ENCODE results near the gene FERMT3.

FERMT3 gene

DNA sequence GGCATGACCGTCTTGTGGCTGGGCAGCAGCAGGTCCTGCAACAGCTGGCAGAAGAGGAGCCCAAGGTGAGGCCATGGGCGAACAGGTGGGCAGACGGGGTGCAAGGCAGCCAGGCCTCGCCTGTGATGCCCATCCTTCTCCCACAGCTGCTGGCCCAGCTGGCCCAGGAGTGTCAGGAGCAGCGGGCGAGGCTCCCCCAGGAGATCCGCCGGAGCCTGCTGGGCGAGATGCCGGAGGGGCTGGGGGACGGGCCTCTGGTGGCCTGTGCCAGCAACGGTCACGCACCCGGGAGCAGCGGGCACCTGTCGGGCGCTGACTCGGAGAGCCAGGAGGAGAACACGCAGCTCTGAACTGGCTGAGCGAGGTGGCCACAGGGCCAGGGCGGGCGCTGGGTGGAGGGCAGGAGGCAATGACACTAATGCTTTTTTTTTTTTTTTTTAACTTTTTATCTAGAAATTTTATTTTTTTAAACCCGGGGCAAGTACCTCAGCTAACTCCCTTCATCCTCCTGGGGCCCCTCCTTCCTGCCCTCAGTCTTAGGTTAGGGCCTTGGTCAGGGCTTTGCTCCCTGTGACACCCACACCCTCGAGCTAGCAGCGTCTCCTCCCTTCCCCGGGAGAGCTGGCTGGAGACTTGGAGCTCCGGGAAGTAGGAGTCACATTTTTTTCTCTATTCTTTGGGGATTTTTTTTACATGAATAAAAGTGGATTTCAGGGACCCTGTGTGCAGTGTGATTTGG is 60.9 kb downstream of the FERMT3 start:
- DNase-seq: no peak

DNA sequence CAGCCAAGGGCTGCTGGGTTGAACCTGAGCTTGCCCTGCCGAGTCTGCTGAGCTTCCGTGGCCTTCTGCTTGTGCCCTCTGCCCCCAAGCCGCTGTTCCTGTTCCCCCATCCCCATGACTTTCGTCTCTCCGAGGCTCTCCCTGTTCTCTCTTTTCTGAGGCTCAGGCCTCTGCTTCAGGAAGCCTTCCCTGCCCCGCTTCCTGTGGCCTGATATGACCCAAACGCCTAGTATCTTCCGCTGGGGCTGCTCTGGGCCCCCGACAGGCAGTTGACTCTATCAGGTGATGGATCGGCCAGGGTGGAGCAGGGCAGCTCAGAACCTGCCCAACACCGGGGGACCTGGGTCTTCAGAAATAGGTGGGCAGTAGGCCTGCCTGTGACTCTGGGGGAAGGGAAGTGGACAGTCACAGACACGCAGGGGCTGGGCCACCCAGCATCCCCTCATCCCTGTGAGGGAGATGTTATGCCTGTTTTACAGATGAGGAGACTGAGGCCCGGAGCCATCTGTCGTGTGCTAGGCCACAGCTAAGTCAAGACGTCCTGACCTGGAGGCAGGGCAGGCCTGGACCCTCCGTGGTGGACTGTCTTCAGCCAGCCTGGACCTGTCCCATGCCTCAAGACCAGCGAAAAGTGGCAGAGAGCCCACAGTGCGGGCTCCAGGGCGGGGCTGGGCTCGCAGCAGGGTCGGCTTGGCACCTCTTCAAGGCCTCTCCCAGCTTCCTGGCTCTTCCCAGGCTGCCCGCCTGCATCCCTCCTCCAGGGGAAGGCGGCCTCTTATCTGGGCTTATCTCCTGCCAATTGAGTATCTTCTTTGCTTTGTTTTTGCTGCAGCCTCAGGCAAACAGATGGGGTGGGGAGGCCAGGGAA is 61.7 kb downstream of the FERMT3 start:
- DNase-seq: peak; percentile 53

DNA sequence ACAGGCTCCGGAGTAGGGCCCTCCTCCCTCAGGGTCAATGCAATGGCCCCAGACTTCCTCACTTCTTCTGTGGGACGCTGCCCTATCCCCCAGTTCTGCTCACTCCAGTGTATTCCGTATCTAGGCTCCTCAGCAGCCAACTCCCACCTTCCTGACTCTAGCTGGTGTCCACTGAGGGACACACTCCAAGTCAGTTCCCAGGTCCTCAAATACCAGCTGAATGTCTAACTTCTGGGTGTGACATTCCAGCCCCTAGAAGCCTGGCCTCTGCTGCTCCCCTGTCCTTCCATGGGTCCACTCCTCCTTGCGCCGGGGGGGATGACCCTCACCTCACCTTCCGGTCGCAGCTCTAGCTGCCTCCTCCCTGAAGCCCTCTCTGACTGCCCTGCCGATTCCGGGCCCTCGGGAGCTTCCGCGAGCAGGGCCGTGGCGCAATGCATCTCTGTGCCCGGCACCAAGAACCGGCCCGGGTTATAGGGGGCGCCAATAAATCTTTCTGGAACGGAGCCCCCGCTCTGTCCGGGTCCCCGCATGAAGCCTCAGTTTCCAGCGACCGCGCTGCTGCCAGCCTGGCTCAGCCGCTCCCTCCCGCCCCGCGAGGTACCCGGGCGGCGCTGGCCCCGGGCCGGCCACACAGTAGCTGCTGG is 62.5 kb downstream of the FERMT3 start:
- DNase-seq: peak; percentile 58

DNA sequence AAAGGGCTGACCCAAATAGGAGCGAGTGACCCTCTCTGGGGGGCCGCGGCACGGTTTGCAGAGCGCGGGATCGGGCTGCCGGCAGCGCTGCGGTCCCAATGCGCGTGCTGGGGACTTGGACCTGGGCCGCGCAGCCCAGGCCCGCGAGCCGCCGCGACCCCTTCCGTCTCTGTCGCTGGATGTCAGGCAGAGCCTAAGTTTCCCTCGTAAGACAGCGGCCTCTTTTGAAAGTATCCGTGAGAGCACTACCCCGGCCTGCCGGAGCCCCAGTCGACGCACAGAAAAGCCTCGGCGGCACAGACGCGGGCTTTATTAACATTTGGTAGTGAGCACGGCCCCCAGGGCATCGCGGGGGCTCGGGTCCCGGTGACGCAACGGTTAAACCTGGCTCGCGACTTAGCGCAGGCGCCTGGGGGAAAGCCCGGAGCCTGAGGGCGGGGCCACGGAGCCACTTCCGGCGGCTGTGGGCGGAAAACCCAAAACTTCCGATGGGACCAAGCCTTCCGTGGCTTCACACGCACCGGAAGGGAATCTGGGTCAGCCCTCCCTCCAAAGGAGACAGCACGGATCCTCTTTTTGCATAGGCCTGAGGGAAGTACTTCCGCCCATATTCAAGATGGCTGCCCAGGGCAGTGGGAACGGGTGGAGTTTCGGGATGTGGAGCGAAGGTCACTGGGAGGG is 63.2 kb downstream of the FERMT3 start:
- DNase-seq: peak; percentile 97
